T-helper 2 cell (primary cell): ENCODE data around the gene LIPH.
A peak's percentile ranks its signal among the peaks of the same experiment; 100 is the strongest.

Source experiments
- DNase-seq, 5 experiments: peaks; one replicate each; pipeline versions ENCODE4 v3.0.0 to v3.0.0-alpha.2; 2012 to 2022

The LIPH gene

GRCh38 chr3:185539934-185540333 is 12.5 kb downstream of the LIPH start:
- DNase-seq = no peak

GRCh38 chr3:185537369-185537970 is 14.9 kb downstream of the LIPH start:
- peak in 2 of 5 experiments; percentile 5 to 80 for DNase-seq

- DNase-seq = no peak
Observed at GRCh38 chr3:185534511-185534910, 17.9 kb downstream of the LIPH start.

GRCh38 chr3:185532901-185533300 is 19.5 kb downstream of the LIPH start:
- no peak for DNase-seq

GRCh38 chr3:185530856-185531255 is 21.5 kb downstream of the LIPH start:
- no peak for DNase-seq

GRCh38 chr3:185528532-185528931 is 23.9 kb downstream of the LIPH start:
- DNase-seq = no peak

GRCh38 chr3:185527364-185527763 is 25.0 kb downstream of the LIPH start:
- no peak for DNase-seq

- no peak for DNase-seq
Observed at GRCh38 chr3:185526349-185526951, 25.9 kb downstream of the LIPH start.

- DNase-seq = no peak
Observed at GRCh38 chr3:185521349-185522138, 30.8 kb downstream of the LIPH start.

GRCh38 chr3:185519021-185519420 is 33.4 kb downstream of the LIPH start:
- no peak for DNase-seq

- no peak for DNase-seq
Observed at GRCh38 chr3:185517387-185518130, 34.8 kb downstream of the LIPH start.

- DNase-seq = no peak
Observed at GRCh38 chr3:185511711-185512110, 40.7 kb downstream of the LIPH start.

- DNase-seq = no peak
Observed at GRCh38 chr3:185508335-185508991, 43.9 kb downstream of the LIPH start.

GRCh38 chr3:185507883-185508282 is 44.5 kb downstream of the LIPH start:
- DNase-seq = no peak

GRCh38 chr3:185504636-185505035 is 47.8 kb downstream of the LIPH start:
- DNase-seq = no peak

- DNase-seq = no peak
Observed at GRCh38 chr3:185503521-185503920, 48.9 kb downstream of the LIPH start.

GRCh38 chr3:185502987-185503386 is 49.4 kb downstream of the LIPH start:
- no peak for DNase-seq

- DNase-seq = peak; percentile 71 to 92 (median 80)
Observed at GRCh38 chr3:185498503-185499396, 53.6 kb downstream of the LIPH start, which contains the start of gene TMEM41A. TSS of gene TMEM41A (minus strand) at chr3:185499035. CDS start at chr3:185498961, 74 bp downstream.

- no peak for DNase-seq
Observed at GRCh38 chr3:185490241-185490640, 62.1 kb downstream of the LIPH start.

- no peak for DNase-seq
Observed at GRCh38 chr3:185489462-185489861, 62.9 kb downstream of the LIPH start.

- no peak for DNase-seq
Observed at GRCh38 chr3:185488465-185488864, 63.9 kb downstream of the LIPH start.

GRCh38 chr3:185486394-185486793 is 66.0 kb downstream of the LIPH start:
- DNase-seq = no peak
